Measurements from ENCODE around the gene GPR68. TPM values are rescaled to one million over a fixed set of nuclear protein-coding genes. Genes with fewer than 3 reads are reported as not detected.

The GPR68 gene
- total and polyA plus RNA-seq, 2 of the 4 experiments (the other 2 are of a cell fraction): 0.72 to 0.94 TPM

DNA sequence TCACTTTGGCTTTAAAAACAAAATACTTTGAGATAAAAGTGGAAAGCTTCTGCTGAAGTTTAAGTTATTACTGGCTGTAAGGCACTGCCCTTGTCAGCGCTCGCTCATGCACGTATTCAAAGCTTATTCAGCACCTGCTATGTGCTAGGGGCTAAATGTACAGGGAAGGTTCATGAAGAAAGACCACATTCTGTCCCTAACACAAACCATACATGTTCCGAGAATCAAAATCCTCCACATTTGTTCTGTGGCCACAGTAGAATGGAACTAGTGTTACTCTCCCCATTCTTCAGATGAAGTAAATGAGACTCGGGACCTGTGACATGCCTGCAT lies 33.8 kb upstream of the GPR68 start:
- Histone ChIP-seq H4K91ac (ENCODE audit: insufficient read depth, low read depth, low read length) (no peak overlapping the region), H3K9ac (ENCODE audit: low read depth, low read length) (no peak overlapping the region), H3K9me1 (ENCODE audit: insufficient read depth, low read length) (no peaks in the 10 kb centered on the region), H3K4ac (ENCODE audit: low read depth, low read length) (no peak overlapping the region), H3K14ac (replicated peaks; ENCODE audit: low read depth, low read length) (no peak overlapping the region), H3K18ac (ENCODE audit: low read depth, low read length) (no peak overlapping the region), H2BK120ac (ENCODE audit: low read depth, low read length) (no peak overlapping the region), H4K20me1 (ENCODE audit: insufficient read depth, low read length) (no peaks in the 10 kb centered on the region), H3K27ac (ENCODE audit: insufficient read depth, low read length) (no peak overlapping the region), H2BK20ac (ENCODE audit: low read depth, low read length) (no peak overlapping the region), H3K4me1 (ENCODE audit: control insufficient read depth, insufficient read depth, low read length) (no peaks in the 10 kb centered on the region), H3K4me3 (ENCODE audit: insufficient read depth, low read depth, low read length) (no peak overlapping the region), H2AFZ (replicated peaks; ENCODE audit: low read length, poor library complexity) (no peak overlapping the region), H3K23ac (ENCODE audit: low read depth, low read length) (no peak overlapping the region), H3K56ac (ENCODE audit: extremely low read depth, insufficient read depth, low read length) (no peak overlapping the region), H4K5ac (ENCODE audit: low read depth, low read length) (no peak overlapping the region), H4K8ac (ENCODE audit: low read depth in 2 of 2, low read length in 2 of 2) (no peak overlapping the region), H2BK5ac (ENCODE audit: low read depth, low read length, poor library complexity, severe bottlenecking) (no peak overlapping the region), H3K27me3 (ENCODE audit: control insufficient read depth, insufficient read depth, low read length) (peaks cover 3% of the 10 kb centered on the region), H3K79me1 (ENCODE audit: low read depth in 1 of 2, low read length in 2 of 2) (no peaks in the 10 kb centered on the region), H2BK15ac (ENCODE audit: low read depth, low read length) (no peak overlapping the region), H2AK9ac (replicated peaks; ENCODE audit: low read depth, low read length, poor library complexity) (no peak overlapping the region), H2AK5ac (ENCODE audit: low read depth, low read length) (no peak overlapping the region), H3K4me2 (ENCODE audit: low read depth, low read length) (no peak overlapping the region), H3K36me3 (ENCODE audit: control insufficient read depth, insufficient read depth, low read length) (no peaks in the 10 kb centered on the region), H3K9me3 (ENCODE audit: control insufficient read depth, insufficient read depth, low read length) (no peaks in the 10 kb centered on the region)
- in situ Hi-C loops (cut with MboI; ENCODE audit: low sequenced_read_pairs) (no loop called here), dilution Hi-C loops (cut with HindIII; ENCODE audit: low sequenced_read_pairs, unreplicated experiment) (no loop called here), intact Hi-C loops (cut with micrococcal nuclease) (no loop called here)
- no peak for ATAC-seq (ENCODE audit: low read depth)
- BruUV-seq (replicated peaks): no TSS peak
- POLR2A ChIA-PET (ENCODE audit: unreplicated experiment): no interaction called here
- no peak for TF ChIP-seq RCOR1 (IDR thresholded peaks at IDR 0.05; ENCODE audit: insufficient replicate concordance, low read length)
- CTCF ChIA-PET: interaction anchor here (1.5 kb wide), 1 partner anchor 101 kb away, joined by 4 read pairs; no protein-coding TSS in a partner anchor
- WGBS, 2 experiments (ENCODE audit: extremely low coverage in 2 of 2, insufficient read length in 1 of 2): no CpG with 5 or more reads among the region's 5 CpGs
- DNase-seq: no peak

Data from IMR-90 (cell line).